Smooth muscle cell (in vitro differentiated cells): Measurements from ENCODE around the gene SLC25A17. TPM values are rescaled to one million over a fixed set of nuclear protein-coding genes. Genes with fewer than 3 reads are reported as not detected.
"Not testable (repeated sequence)": the region's sequence is repeated elsewhere in the genome, so short reads cannot be mapped to it uniquely, and the experiment has no call there.

Source experiments
- DNase-seq: peaks from one replicate; lab custom pipeline; 2025; ENCODE audit not compliant: unreplicated experiment; lab: John Stamatoyannopoulos, UW
- H2AFZ ChIP-seq: fragments of 200-600 bp; sonication (generic); 2 replicates; pipeline ENCODE4 v1.6.0; 2016; ENCODE audit warnings: antibody characterized with exemption, low read depth, mild to moderate bottlenecking
- H3F3A ChIP-seq: fragments of 200-600 bp; sonication (generic); 2 replicates; pipeline ENCODE4 v1.6.0; 2017; ENCODE audit warnings: antibody characterized with exemption, low read depth
- H3K27ac ChIP-seq: fragments of 200-600 bp; sonication (generic); 2 replicates; pipeline ENCODE4 v1.5.1; 2016; ENCODE audit warnings: low read depth, mild to moderate bottlenecking
- H3K27me3 ChIP-seq: fragments of 200-600 bp; sonication (generic); 2 replicates; pipeline ENCODE4 v1.6.1; 2016; ENCODE audit warnings: low read depth, mild to moderate bottlenecking
- H3K36me3 ChIP-seq: fragments of 200-600 bp; sonication (generic); 2 replicates; pipeline ENCODE4 v1.5.1; 2016; ENCODE audit warnings: low read depth
- H3K4me1 ChIP-seq: fragments of 200-600 bp; sonication (generic); 2 replicates; pipeline ENCODE4 v1.5.1; 2016; ENCODE audit warnings: low read depth
- H3K4me2 ChIP-seq: fragments of 200-600 bp; sonication (generic); 2 replicates; pipeline ENCODE4 v1.6.0; 2016; ENCODE audit warnings: mild to moderate bottlenecking
- H3K4me3 ChIP-seq: fragments of 200-600 bp; sonication (generic); 2 replicates; pipeline ENCODE4 v1.5.1; 2016; ENCODE audit warnings: mild to moderate bottlenecking
- H3K79me2 ChIP-seq: fragments of 200-600 bp; sonication (generic); 2 replicates; pipeline ENCODE4 v1.6.0; 2016; ENCODE audit warnings: low read depth, mild to moderate bottlenecking
- H3K9ac ChIP-seq: fragments of 200-600 bp; sonication (generic); 2 replicates; pipeline ENCODE4 v1.6.0; 2016; ENCODE audit warnings: low read depth
- H3K9me3 ChIP-seq: fragments of 200-600 bp; sonication (generic); replicated peaks from 2 replicates; pipeline ENCODE4 v1.5.1; 2016; ENCODE audit warnings: low read depth
- H4K20me1 ChIP-seq: fragments of 200-600 bp; sonication (generic); 2 replicates; pipeline ENCODE4 v1.6.0; 2016; ENCODE audit warnings: low read depth
- CTCF ChIP-seq: fragments of 200-600 bp; sonication (generic); IDR thresholded peaks from 2 replicates; pipeline ENCODE4 v1.5.1; 2017; ENCODE audit warnings: borderline replicate concordance, mild to moderate bottlenecking, antibody characterized with exemption; ENCODE audit not compliant: insufficient read depth, poor library complexity, severe bottlenecking
- WGBS: methylation state at CpG from one replicate; pipeline ENCODE4 v1.1.7; 2016; ENCODE audit warnings: low lambda C conversion rate; 5-methylcytosine and 5-hydroxymethylcytosine counted together
- polyA plus RNA-seq: library from polyadenylated mRNA; unstranded; fragments of >200 nt; fragmentation: Nextera tagmentation; extraction: Ambion mirVana; gene quantifications from 2 replicates; pipeline ENCODE4 v1.2.1, GENCODE V29; 2016
- total RNA-seq: library from RNA; depleted of rRNA; stranded (reverse); fragments of >200 nt; gene quantifications from 2 replicates; pipeline ENCODE4 v1.2.3, GENCODE V29; 2014

Gene SLC25A17
- total and polyA plus RNA-seq, 2 experiments from 2014 or later = 28.9 to 31.5 TPM

DNA sequence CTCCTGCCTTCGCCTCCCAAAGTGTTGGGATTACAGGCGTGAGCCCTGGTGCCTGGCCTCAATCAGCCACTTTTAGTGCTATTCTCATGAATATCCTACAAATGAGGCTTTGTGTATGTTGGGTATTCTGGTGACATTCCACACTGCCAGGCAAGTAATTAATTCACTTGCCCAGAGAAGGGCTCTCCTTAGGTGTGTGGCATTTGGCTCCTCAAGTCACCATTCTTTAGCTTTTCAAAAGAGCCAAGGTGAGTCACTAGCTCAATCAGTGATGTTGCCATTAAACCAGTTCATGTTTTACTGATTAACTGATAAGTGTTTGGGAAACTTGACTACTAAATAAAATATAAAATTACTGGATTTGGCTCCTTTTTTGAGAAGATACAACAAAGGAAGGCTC, 52.2 kb downstream of the SLC25A17 start:
- DNase-seq = no peak
- H3K9me3 ChIP-seq = no peaks in the 10 kb centered on the region
- TF ChIP-seq CTCF = no peak
- no peak overlapping the region for H3K27ac ChIP-seq
- H3K4me3 ChIP-seq = no peak overlapping the region
- no peak overlapping the region for H2AFZ ChIP-seq
- 100% methylated on average over 2 of the region's 2 CpGs for WGBS
- H3K36me3 ChIP-seq = peaks cover 12% of the 10 kb centered on the region
- no peaks in the 10 kb centered on the region for H3K27me3 ChIP-seq
- no peaks in the 10 kb centered on the region for H4K20me1 ChIP-seq
- H3K4me2 ChIP-seq = no peak overlapping the region
- no peaks in the 10 kb centered on the region for H3K79me2 ChIP-seq
- peaks cover 4% of the 10 kb centered on the region for H3F3A ChIP-seq
- no peaks in the 10 kb centered on the region for H3K4me1 ChIP-seq
- no peak overlapping the region for H3K9ac ChIP-seq

DNA sequence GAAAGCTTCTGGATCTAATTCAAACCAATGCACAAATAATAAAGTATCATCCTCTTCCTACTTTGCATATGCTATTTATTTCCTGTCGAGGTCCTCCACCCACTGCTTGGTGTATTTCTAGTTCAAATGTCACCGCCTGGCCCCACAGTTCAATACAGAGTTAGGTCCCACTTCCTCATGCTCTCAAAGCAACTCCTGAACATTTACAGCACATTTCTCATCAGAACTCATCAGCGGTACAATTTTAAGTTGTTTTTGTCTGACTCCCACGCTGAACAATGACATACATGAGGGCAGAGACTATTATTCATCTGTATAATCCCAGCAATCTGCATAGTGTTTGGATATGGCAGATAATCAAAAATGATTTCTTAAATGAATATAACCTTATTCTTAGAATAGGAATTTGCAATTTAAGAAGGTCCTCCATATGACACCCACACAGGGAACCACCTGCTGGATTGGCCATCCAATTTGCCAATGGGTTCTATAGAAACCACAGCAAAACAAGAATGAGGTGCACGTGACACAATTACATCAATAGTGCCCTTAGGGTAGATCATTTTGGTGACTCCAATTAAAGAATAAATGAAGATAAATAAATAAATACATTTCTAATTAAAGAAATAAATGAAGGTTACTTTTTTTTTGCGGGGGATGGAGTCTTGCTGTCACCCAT, 54.2 kb downstream of the SLC25A17 start:
- Histone ChIP-seq H3K4me2 (no peak overlapping the region), H3K9me3 (no peaks in the 10 kb centered on the region), H3K79me2 (no peaks in the 10 kb centered on the region), H3K27ac (no peak overlapping the region), H2AFZ (no peak overlapping the region), H4K20me1 (no peaks in the 10 kb centered on the region), H3K9ac (no peak overlapping the region), H3K4me1 (no peaks in the 10 kb centered on the region), H3K36me3 (peaks cover 3% of the 10 kb centered on the region), H3K4me3 (no peak overlapping the region), H3F3A (peaks cover 4% of the 10 kb centered on the region), H3K27me3 (no peaks in the 10 kb centered on the region)
- no peak for DNase-seq
- WGBS = 95% methylated on average over 6 of the region's 6 CpGs
- TF ChIP-seq CTCF = no peak

DNA sequence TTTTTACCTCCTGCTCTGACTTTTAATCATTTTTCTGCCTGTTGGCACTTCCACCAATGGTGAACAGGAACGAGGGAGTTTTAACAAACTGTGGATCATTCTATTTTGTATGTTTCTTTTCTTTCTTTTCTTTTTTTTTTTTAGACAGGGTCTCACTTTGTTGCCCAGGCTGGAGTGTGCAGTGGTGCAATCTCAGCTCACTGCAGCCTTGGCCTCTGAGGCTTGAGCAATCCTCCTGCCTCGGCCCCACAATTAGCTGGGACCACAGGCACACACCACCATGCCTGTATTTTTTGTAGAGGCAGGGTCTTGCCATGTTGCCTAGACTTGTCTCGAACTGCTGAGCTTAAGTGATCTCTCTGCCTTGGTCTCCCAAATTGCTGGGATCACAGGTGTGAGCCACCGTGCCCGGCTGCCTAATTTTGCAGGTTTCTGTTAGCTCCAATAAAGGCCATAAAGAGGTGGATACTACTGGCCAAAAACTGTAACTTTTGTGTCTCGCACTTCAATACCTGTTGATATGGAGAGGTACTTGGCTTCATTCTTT, 59.8 kb downstream of the SLC25A17 start:
- no peaks in the 10 kb centered on the region for H3F3A ChIP-seq
- no peaks in the 10 kb centered on the region for H3K4me1 ChIP-seq
- no peaks in the 10 kb centered on the region for H4K20me1 ChIP-seq
- H2AFZ ChIP-seq = no peak overlapping the region
- H3K36me3 ChIP-seq = no peaks in the 10 kb centered on the region
- no peak for TF ChIP-seq CTCF
- no peak overlapping the region for H3K9ac ChIP-seq
- H3K4me2 ChIP-seq = no peak overlapping the region
- no peak overlapping the region for H3K4me3 ChIP-seq
- no peaks in the 10 kb centered on the region for H3K79me2 ChIP-seq
- no peaks in the 10 kb centered on the region for H3K27me3 ChIP-seq
- H3K27ac ChIP-seq = no peak overlapping the region
- no peak for DNase-seq
- no peaks in the 10 kb centered on the region for H3K9me3 ChIP-seq
- 83% methylated on average over 6 of the region's 6 CpGs for WGBS

DNA sequence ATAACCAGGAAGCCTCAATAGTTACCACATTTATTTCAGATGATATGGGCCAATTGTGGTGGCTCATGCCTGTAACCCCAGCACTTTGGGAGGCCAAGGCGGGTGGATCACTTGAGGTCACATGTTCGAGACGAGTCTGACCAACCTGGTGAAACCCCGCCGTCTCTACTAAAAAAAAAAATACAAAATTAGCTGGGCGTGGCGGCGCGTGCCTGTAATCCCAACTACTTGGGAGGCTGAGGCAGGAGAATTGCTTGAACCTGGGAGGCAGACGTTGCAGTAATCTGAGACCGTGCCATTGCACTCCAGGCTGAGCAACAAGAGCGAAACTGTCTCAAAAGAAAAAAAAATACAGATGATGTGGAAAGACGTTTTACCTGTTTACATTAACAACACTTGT, 60.3 kb downstream of the SLC25A17 start:
- not testable (repeated sequence) for H3K4me1 ChIP-seq, H3K4me2 ChIP-seq, H3K4me3 ChIP-seq, DNase-seq, H4K20me1 ChIP-seq, H3K9ac ChIP-seq, H3K79me2 ChIP-seq, H3K27ac ChIP-seq, H3K27me3 ChIP-seq, H3F3A ChIP-seq, H3K9me3 ChIP-seq, H3K36me3 ChIP-seq, H2AFZ ChIP-seq
- 88% methylated on average over 13 of the region's 13 CpGs for WGBS
